ENCODE measurements around the gene MTTP. TPM values are rescaled to one million over a fixed set of nuclear protein-coding genes. Genes with fewer than 3 reads are reported as not detected.

Gene MTTP
- total and polyA plus RNA-seq, 2 experiments from 2014 or later: 0.08 to 0.14 TPM

- TF ChIP-seq CREB1 (CRISPR knock-in tag; IDR thresholded peaks at IDR 0.05; ENCODE audit: low read depth) (no peak), ETS1 (IDR thresholded peaks at IDR 0.05) (no peak), STAT1 (IDR thresholded peaks at IDR 0.05; ENCODE audit: unreplicated experiment) (no peak), EZH2 (IDR thresholded peaks at IDR 0.05; ENCODE audit: low read depth, unreplicated experiment) (no peak), NANOG (IDR thresholded peaks at IDR 0.05; ENCODE audit: borderline replicate concordance) (no peak), ZNF331 (CRISPR knock-in tag; IDR thresholded peaks at IDR 0.05; ENCODE audit: low read depth) (no peak), REST (IDR thresholded peaks at IDR 0.05; ENCODE audit: unreplicated experiment) (no peak)
Observed at GRCh38 chr4:99606716-99607115, 32.1 kb downstream of the MTTP start (continued).

- Histone ChIP-seq H3K4me2 (no peak overlapping the region), H3K9me2 (ENCODE audit: insufficient read depth) (0 out of 2 replicates have a peak, but pooled peaks cover 4% of the 10 kb centered on the region), H3K4me1 (ENCODE audit: insufficient read depth) (no peaks in the 10 kb centered on the region), H3K27ac (ENCODE audit: low read depth) (no peak overlapping the region), H3F3A (replicated peaks; ENCODE audit: low read depth) (no peaks in the 10 kb centered on the region), H4K20me1 (replicated peaks; ENCODE audit: insufficient read depth) (no peaks in the 10 kb centered on the region), H3K79me2 (replicated peaks; ENCODE audit: insufficient read depth) (no peaks in the 10 kb centered on the region), H3K4me3 (no peak overlapping the region), H3K27me3 (ENCODE audit: insufficient read depth) (no peaks in the 10 kb centered on the region), H3K36me3 (ENCODE audit: insufficient read depth) (no peaks in the 10 kb centered on the region), H2AFZ (no peak overlapping the region)
- no peaks in the 10 kb centered on the region for H3K9me3 Mint-ChIP-seq
- ATAC-seq (no peak), DNase-seq (ENCODE audit: low spot score) (no peak)
- H3K27ac Mint-ChIP-seq: no peak overlapping the region
- H3K36me3 Mint-ChIP-seq (ENCODE audit: low read depth): no peaks in the 10 kb centered on the region
- no peak overlapping the region for H3K4me3 Mint-ChIP-seq
- H3K4me1 Mint-ChIP-seq: peaks cover 5% of the 10 kb centered on the region; the same call in 2 of the 3 replicates
- H3K27me3 Mint-ChIP-seq (ENCODE audit: insufficient read depth, low read depth, poor library complexity): no peaks in the 10 kb centered on the region
- TF ChIP-seq CTCF (conservative IDR thresholded peaks at IDR 0.05; ENCODE audit: low read depth in 2 of 2) (no peak), ZNF331 (CRISPR knock-in tag; IDR thresholded peaks at IDR 0.05; ENCODE audit: low read depth) (no peak), ZNF114 (CRISPR knock-in tag; IDR thresholded peaks at IDR 0.05) (no peak), JUNB (IDR thresholded peaks at IDR 0.05; ENCODE audit: unreplicated experiment) (no peak), EZH2phosphoT487 (IDR thresholded peaks at IDR 0.05; ENCODE audit: unreplicated experiment) (no peak), ZNF462 (CRISPR knock-in tag; IDR thresholded peaks at IDR 0.05) (no peak)
Observed at GRCh38 chr4:99608417-99608816, 33.8 kb downstream of the MTTP start.
